Kidney capillary endothelial cell (primary cell): ENCODE results near the gene RASAL1.

Source experiments
- DNase-seq: peaks from one replicate; pipeline ENCODE4 v3.0.0-alpha.2; 2018; ENCODE audit warnings: low spot score

RASAL1 gene

GRCh38 chr12:113094738-113095137 is 40.8 kb downstream of the RASAL1 start:
- no peak for DNase-seq

GRCh38 chr12:113093409-113094101 is 42.0 kb downstream of the RASAL1 start:
- no peak for DNase-seq

GRCh38 chr12:113092607-113093408 is 42.8 kb downstream of the RASAL1 start:
- no peak for DNase-seq

- DNase-seq, result no peak
These were observed 44.1 kb downstream of the RASAL1 start for GRCh38 chr12:113091506-113091905.

GRCh38 chr12:113090740-113091139 is 44.8 kb downstream of the RASAL1 start:
- no peak for DNase-seq

- DNase-seq, result no peak
These were observed 45.7 kb downstream of the RASAL1 start for GRCh38 chr12:113089839-113090238.

- no peak for DNase-seq
These were observed 46.4 kb downstream of the RASAL1 start for GRCh38 chr12:113088971-113089756.

GRCh38 chr12:113088037-113088436 is 47.5 kb downstream of the RASAL1 start:
- DNase-seq, result no peak

- no peak for DNase-seq
These were observed 48.4 kb downstream of the RASAL1 start for GRCh38 chr12:113087193-113087592.

- DNase-seq, result no peak
These were observed 49.1 kb downstream of the RASAL1 start for GRCh38 chr12:113086249-113087164.

GRCh38 chr12:113083863-113084435 is 51.6 kb downstream of the RASAL1 start:
- DNase-seq, result no peak

- no peak for DNase-seq
These were observed 52.9 kb downstream of the RASAL1 start for GRCh38 chr12:113082486-113083148.

GRCh38 chr12:113081873-113082272 is 53.7 kb downstream of the RASAL1 start:
- DNase-seq, result no peak

GRCh38 chr12:113077859-113078255 is 57.7 kb downstream of the RASAL1 start:
- no peak for DNase-seq

- no peak for DNase-seq
These were observed 58.3 kb downstream of the RASAL1 start for GRCh38 chr12:113077057-113077858.

GRCh38 chr12:113075137-113075683 is 60.4 kb downstream of the RASAL1 start:
- no peak for DNase-seq

GRCh38 chr12:113073586-113073985 is 62.0 kb downstream of the RASAL1 start:
- DNase-seq, result no peak

- DNase-seq, result no peak
These were observed 63.4 kb downstream of the RASAL1 start for GRCh38 chr12:113072136-113072535.
